Measurements from ENCODE around the gene GLRX5. TPM values are rescaled to one million over a fixed set of nuclear protein-coding genes. Genes with fewer than 3 reads are reported as not detected.
"Not testable (repeated sequence)": the region's sequence is repeated elsewhere in the genome, so short reads cannot be mapped to it uniquely, and the experiment has no call there.

GLRX5 gene
- total RNA-seq, 1 experiment from 2014 or later: 60.1 TPM

DNA sequence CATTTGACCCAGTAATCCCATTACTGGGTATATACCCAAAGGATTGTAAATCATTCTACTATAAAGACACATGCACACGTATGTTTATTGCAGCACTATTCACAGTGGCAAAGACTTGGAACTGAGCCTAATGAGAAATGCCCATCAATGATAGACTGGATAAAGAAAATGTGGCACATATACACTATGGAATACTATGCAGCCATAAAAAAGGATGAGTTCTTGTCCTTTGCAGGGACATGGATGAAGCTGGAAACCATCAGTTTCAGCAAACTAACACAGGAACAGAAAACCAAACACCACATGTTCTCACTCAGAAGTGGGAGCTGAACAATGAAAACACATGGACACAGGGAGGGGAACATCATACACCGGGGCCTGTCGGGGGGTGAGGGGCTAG, 56.3 kb downstream of the GLRX5 start:
- H3K9ac ChIP-seq (ENCODE audit: low read length); RAD21 ChIA-PET (ENCODE audit: low non-redundant PET in 1 of 2, low total read pairs in 2 of 2, uncharacterized antibody in 2 of 2, unreplicated experiment in 2 of 2); DNase-seq (ENCODE audit: low read depth, low spot score); POLR2A ChIA-PET; H4K20me1 ChIP-seq (ENCODE audit: insufficient read depth); BruUV-seq (replicated peaks); intact Hi-C loops (cut with micrococcal nuclease); H3K9me3 ChIP-seq (ENCODE audit: control insufficient read depth in 1 of 2, insufficient read depth in 1 of 2, low read depth in 1 of 2, low read length in 2 of 2); H2AFZ ChIP-seq (ENCODE audit: low read depth, low read length, poor library complexity, severe bottlenecking); H3K36me3 ChIP-seq (ENCODE audit: control insufficient read depth in 1 of 2, insufficient read depth in 2 of 2, low read length in 2 of 2); H3K9me2 ChIP-seq (ENCODE audit: insufficient read depth); H3K79me2 ChIP-seq (ENCODE audit: insufficient read depth, low read length); ATAC-seq; H3K4me3 ChIP-seq (replicated peaks in 1 of 2; ENCODE audit: low read depth in 1 of 2, low read length in 2 of 2); H3K4me2 ChIP-seq (ENCODE audit: low read length); H3K4me1 ChIP-seq (ENCODE audit: control insufficient read depth in 1 of 2, insufficient read depth in 2 of 2, low read length in 2 of 2); H3K27ac ChIP-seq (ENCODE audit: low read depth, low read length): not testable (repeated sequence)
- H3K27me3 ChIP-seq (ENCODE audit: insufficient read depth, low read length): peaks cover 15% of the 10 kb centered on the region
- CTCF ChIA-PET: interaction anchor here (1.2 kb wide), 1 partner anchor 18 kb away, joined by 4 read pairs; no protein-coding TSS in a partner anchor

Other genes with a start within 250 kb of the GLRX5 start
- gene CLMN, start 215.1 kb upstream of the GLRX5 start, total RNA-seq (2021; ENCODE audit: unreplicated experiment): 33.4 TPM
- 3.6 TPM for gene SYNE3, start 18.4 kb upstream of the GLRX5 start, total RNA-seq (2021; ENCODE audit: unreplicated experiment)
- gene TCL1B, start 151.4 kb downstream of the GLRX5 start, total RNA-seq (2021; ENCODE audit: unreplicated experiment): not detected
- 0.30 TPM for gene TCL1A, start 179.1 kb downstream of the GLRX5 start, total RNA-seq (2021; ENCODE audit: unreplicated experiment)